ENCODE measurements around the gene GINS2. TPM values are rescaled to one million over a fixed set of nuclear protein-coding genes. Genes with fewer than 3 reads are reported as not detected.

The GINS2 gene
- total RNA-seq, 1 donor from 2014 or later, result 39.9 TPM

- Mint-ChIP-seq H3K27me3 (no peaks in the 10 kb centered on the region), H3K4me3 (no peak overlapping the region), H3K9me3 (no peaks in the 10 kb centered on the region), H3K27ac (no peak overlapping the region), H3K4me1 (ENCODE audit: unreplicated experiment) (peaks cover 8% of the 10 kb centered on the region), H3K36me3 (peaks cover 33% of the 10 kb centered on the region)
- DNase-seq (ENCODE audit: extremely low spot score, unreplicated experiment), result no peak
- TF ChIP-seq, protein P1, sequence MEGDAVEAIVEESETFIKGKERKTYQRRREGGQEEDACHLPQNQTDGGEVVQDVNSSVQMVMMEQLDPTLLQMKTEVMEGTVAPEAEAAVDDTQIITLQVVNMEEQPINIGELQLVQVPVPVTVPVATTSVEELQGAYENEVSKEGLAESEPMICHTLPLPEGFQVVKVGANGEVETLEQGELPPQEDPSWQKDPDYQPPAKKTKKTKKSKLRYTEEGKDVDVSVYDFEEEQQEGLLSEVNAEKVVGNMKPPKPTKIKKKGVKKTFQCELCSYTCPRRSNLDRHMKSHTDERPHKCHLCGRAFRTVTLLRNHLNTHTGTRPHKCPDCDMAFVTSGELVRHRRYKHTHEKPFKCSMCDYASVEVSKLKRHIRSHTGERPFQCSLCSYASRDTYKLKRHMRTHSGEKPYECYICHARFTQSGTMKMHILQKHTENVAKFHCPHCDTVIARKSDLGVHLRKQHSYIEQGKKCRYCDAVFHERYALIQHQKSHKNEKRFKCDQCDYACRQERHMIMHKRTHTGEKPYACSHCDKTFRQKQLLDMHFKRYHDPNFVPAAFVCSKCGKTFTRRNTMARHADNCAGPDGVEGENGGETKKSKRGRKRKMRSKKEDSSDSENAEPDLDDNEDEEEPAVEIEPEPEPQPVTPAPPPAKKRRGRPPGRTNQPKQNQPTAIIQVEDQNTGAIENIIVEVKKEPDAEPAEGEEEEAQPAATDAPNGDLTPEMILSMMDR (conservative IDR thresholded peaks at IDR 0.05), result no peak
Observed at GRCh38 chr16:85673529-85674417, 15.0 kb downstream of the GINS2 start.

- peaks cover 40% of the 10 kb centered on the region for H3K36me3 Mint-ChIP-seq
- no peak for DNase-seq (ENCODE audit: extremely low spot score, unreplicated experiment)
- H3K27me3 Mint-ChIP-seq, result no peaks in the 10 kb centered on the region
- TF ChIP-seq, protein P1 (conservative IDR thresholded peaks at IDR 0.05), result no peak
- H3K4me3 Mint-ChIP-seq, result no peak overlapping the region
- peaks cover 8% of the 10 kb centered on the region for H3K4me1 Mint-ChIP-seq (ENCODE audit: unreplicated experiment)
- no peaks in the 10 kb centered on the region for H3K9me3 Mint-ChIP-seq
- no peak overlapping the region for H3K27ac Mint-ChIP-seq
Observed at GRCh38 chr16:85670840-85671239, 17.9 kb downstream of the GINS2 start.

GRCh38 chr16:85668676-85669424 lies 19.9 kb downstream of the GINS2 start:
- Mint-ChIP-seq H3K9me3 (no peaks in the 10 kb centered on the region), H3K4me1 (ENCODE audit: unreplicated experiment) (no peaks in the 10 kb centered on the region), H3K27ac (no peak overlapping the region), H3K4me3 (no peak overlapping the region), H3K36me3 (peaks cover 33% of the 10 kb centered on the region), H3K27me3 (no peaks in the 10 kb centered on the region)
- DNase-seq (ENCODE audit: extremely low spot score, unreplicated experiment), result no peak
- TF ChIP-seq, protein P1 (conservative IDR thresholded peaks at IDR 0.05), result no peak

DNA sequence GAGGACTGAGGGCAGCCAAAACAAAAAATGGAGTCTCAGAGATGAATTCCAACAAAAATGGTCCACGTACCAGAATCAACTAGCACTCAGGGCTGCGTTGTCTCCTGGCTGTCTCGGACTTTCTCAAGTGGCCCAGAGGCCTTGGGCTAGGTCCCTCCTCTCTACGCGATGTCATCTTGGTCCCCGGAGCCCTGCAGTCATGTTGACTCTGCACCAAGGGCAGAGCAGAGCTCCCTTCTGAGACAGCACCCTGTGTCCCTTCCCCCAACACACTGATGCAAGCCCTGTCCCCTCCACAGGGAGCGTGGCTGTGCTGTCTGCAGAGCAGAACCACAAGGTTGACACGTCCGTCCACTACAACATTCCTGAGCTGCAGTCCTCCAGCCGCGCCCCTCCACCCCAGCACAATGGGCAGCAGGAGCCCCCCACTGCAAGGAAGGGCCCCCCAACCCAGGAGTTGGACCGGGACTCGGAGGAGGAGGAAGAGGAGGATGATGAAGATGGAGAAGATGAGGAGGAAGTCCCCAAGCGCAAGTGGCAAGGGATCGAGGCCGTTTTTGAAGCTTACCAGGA lies 20.8 kb downstream of the GINS2 start:
- Mint-ChIP-seq H3K27me3 (no peaks in the 10 kb centered on the region), H3K4me3 (no peak overlapping the region), H3K9me3 (no peaks in the 10 kb centered on the region), H3K27ac (no peak overlapping the region), H3K4me1 (ENCODE audit: unreplicated experiment) (no peaks in the 10 kb centered on the region), H3K36me3 (peaks cover 33% of the 10 kb centered on the region)
- TF ChIP-seq, protein P1 (conservative IDR thresholded peaks at IDR 0.05), result no peak
- no peak for DNase-seq (ENCODE audit: extremely low spot score, unreplicated experiment)

DNA sequence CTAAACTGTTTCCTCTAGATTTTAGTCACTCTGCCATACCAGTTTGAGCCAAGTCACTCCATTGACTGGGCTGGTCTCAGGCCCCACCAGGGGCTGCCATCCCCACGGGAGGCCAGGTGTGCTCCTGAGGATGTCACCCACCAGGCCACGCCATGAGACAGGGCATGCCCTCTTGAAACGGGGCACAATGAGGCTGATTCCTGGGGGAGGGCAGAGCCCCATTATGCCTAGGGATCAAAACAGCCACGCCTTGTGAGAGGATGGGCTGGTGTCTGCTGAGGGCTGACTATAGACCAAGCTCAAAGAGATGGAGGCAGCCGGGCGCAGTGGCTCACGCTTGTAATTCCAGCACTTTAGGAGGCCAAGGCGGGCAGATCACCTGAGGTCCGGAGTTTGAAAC lies 21.5 kb downstream of the GINS2 start:
- Mint-ChIP-seq H3K36me3 (peaks cover 34% of the 10 kb centered on the region), H3K27ac (no peak overlapping the region), H3K4me1 (ENCODE audit: unreplicated experiment) (peaks cover 6% of the 10 kb centered on the region)

More for the DNA sequence above, 21.5 kb downstream of the GINS2 start:
- no peak overlapping the region for H3K4me3 Mint-ChIP-seq
- no peak for DNase-seq (ENCODE audit: extremely low spot score, unreplicated experiment)
- H3K27me3 Mint-ChIP-seq, result no peaks in the 10 kb centered on the region
- H3K9me3 Mint-ChIP-seq, result no peaks in the 10 kb centered on the region
- TF ChIP-seq, protein P1 (conservative IDR thresholded peaks at IDR 0.05), result no peak
